GM12878 (cell line): Measurements from ENCODE around the gene SLC35C1. TPM values are rescaled to one million over a fixed set of nuclear protein-coding genes. Genes with fewer than 3 reads are reported as not detected.

Source experiments
- BCLAF1 ChIP-seq: fragments of 450-650 bp; IDR thresholded peaks from 2 replicates; pipeline ENCODE4 v1.6.1; 2017; ENCODE audit warnings: antibody characterized with exemption, mild to moderate bottlenecking, moderate library complexity
- BHLHE40 ChIP-seq, 2 experiments: fragments of 450-650 bp in 1 of 2; IDR thresholded peaks; 2 replicates each; pipeline ENCODE4 v1.6.1; 2011 to 2017; ENCODE audit warnings: low read depth in 2 of 2, borderline replicate concordance in 1 of 2, improper control_type of control experiment in 1 of 2, low read length in 1 of 2, mild to moderate bottlenecking in 1 of 2
- NFIC ChIP-seq: IDR thresholded peaks from 2 replicates; pipeline ENCODE4 v1.6.1; 2012; ENCODE audit warnings: low read depth, mild to moderate bottlenecking, inconsistent platforms, low read length, moderate library complexity
- TBL1XR1 ChIP-seq: IDR thresholded peaks from 2 replicates; pipeline ENCODE4 v1.6.1; 2012; ENCODE audit warnings: low read depth, low read length, improper control_type of control experiment
- ZNF687 ChIP-seq: fragments of 450-650 bp; IDR thresholded peaks from 2 replicates; pipeline ENCODE4 v1.6.1; 2017; ENCODE audit warnings: mild to moderate bottlenecking, moderate library complexity
- polyA plus RNA-seq, 11 experiments: library from polyadenylated mRNA; depleted of rRNA in 4 of 11; unstranded in 6 of 11; stranded (reverse) in 5 of 11; fragments of >200 nt; fragmentation: Nextera tagmentation in 4 of 11; fragmentation: Illumina TruSeq in 1 of 11; extraction: Ambion mirVana in 4 of 11; extraction: Trizol in 1 of 11; gene quantifications; 1 replicate in 1 of 11; 2 replicates in 10 of 11; pipeline versions ENCODE4 v1.2.1 to v1.2.3, GENCODE V29; 2011 to 2016; ENCODE audit warnings: inconsistent platforms in 2 of 11, missing spikeins in 2 of 11, low read depth in 1 of 11
- total RNA-seq, 4 experiments: library from RNA; depleted of rRNA in 3 of 4; stranded (reverse); fragments of >200 nt in 3 of 4; fragmentation: Illumina TruSeq in 1 of 4; extraction: Trizol in 1 of 4; gene quantifications; 2 replicates each; pipeline versions ENCODE4 v1.2.1 to v1.2.3, GENCODE V29; 2013 to 2021

SLC35C1 gene
- total and polyA plus RNA-seq, 10 of the 15 experiments (the other 5 are each of a cell fraction or from before 2014, with no cell fraction given): 0.55 to 9.7 (median 4.3) TPM

GRCh38 chr11:45857961-45858474 is 53.1 kb downstream of the SLC35C1 start (continued):
- TF ChIP-seq ZNF687: no peak
- no peak for TF ChIP-seq TBL1XR1
- TF ChIP-seq BCLAF1: no peak
- TF ChIP-seq NFIC: no peak
- no peak for TF ChIP-seq BHLHE40 (IDR thresholded peaks at IDR 0.05; ENCODE audit: borderline replicate concordance in 1 of 2, low read depth in 2 of 2, low read length in 1 of 2)
